HG03521 (cell line): Measurements from ENCODE around the gene TNFRSF4.

ENCODE experiments used
- ATAC-seq: cut with Tn5 transposase; IDR thresholded peaks from one replicate; pipeline ENCODE4 v1.9.1; 2021; ENCODE audit warnings: mild to moderate bottlenecking, moderate library complexity; ENCODE audit not compliant: unreplicated experiment

The TNFRSF4 gene

DNA sequence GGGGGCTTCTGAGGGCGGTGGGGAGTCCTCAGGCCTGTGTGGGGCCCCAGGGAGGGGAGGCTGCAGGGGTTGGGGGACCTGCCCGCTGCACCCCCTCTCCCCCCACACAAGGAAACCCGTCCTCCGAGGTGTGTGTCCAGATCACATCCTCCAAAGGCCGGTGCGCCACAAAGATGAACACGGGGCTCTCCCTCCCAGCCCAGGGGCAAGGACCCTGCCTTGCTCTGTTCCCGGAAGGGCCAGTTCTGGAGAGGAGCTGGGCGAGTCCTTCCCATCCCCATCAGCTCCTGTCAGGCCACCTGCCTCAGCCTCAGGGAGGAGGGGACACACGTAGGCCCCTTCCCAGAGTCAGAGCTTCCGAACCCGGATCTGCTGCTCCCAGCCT, 42.8 kb downstream of the TNFRSF4 start:
- ATAC-seq = no peak

DNA sequence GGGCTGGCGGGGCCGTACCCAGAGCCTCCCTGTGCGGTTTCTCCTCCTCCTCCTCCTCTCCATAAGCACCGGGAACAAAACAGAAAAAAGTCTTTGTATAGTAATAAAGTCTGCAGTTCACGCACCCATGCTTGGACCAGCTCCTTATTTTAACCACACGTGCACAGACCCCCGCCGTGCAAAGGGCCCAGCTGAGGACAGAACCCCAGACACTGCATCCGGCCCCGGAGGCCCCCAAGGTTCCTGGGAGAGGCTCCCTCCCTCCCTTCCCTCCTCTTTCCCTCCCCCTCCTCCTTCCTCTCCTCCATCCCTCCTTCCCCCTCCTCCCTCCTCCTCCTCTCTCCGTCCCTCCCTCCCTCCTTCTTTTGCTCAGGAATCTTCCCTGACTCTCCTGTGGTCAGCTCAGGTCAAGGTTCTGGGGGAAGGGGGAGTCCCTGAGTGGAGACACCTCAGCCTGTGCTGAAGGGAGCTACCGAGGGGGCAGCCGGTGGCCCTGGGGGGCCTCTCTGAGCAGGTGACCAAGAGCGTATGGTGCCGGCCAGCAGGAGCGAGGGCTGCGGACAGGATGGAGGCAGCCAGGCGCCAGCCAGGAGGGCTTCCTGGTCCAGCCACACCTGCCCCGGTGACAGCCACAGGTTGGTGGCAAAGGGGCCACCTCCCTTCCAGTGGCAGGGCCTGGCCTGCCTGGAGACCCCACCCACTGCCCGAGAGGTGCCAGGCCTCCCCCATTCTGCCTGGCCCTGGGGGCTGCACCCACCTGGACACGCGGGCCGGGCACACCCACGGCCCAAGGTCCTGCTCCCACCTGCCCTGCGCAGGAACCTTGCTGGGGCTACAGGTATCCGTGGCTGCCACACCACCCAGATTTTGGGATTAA, 43.5 kb downstream of the TNFRSF4 start:
- ATAC-seq = no peak

DNA sequence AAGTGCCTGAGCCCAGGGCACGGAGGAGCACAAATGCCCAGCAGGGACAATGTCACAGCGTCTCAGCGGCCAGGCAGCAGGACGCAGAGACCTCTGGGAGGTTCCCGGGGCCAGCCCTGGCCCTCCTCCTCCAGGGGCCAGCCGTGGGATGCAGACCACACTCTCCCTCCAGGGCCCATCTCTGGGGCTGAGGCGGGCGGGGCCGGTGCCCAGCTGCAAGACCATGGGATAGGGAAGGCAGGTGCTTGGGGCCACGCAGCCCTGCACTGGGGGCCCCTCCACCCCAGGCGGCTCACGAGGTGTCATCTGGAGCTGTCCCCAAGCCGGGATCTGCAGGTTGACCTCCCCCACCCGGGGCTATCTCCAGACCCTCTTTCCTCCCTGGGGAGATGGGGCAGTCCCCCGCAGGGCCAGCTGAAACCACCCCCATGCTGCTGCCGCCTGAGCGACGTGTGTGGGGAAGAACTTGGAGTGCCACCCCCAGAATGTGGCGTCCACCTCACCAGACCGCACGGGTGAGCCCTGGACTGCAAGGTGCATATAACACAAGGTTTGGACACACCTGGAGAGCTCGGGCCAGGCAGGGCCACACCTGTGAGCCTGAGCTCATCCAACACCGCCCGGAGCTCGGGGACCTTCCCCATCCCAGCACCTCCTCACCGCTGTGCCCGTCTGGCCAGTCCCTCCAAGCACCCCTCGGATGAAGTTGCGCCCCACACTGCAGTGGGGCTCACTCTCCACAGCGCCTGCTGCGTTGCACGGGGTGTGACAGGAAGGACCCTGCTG, 44.3 kb downstream of the TNFRSF4 start:
- no peak for ATAC-seq

DNA sequence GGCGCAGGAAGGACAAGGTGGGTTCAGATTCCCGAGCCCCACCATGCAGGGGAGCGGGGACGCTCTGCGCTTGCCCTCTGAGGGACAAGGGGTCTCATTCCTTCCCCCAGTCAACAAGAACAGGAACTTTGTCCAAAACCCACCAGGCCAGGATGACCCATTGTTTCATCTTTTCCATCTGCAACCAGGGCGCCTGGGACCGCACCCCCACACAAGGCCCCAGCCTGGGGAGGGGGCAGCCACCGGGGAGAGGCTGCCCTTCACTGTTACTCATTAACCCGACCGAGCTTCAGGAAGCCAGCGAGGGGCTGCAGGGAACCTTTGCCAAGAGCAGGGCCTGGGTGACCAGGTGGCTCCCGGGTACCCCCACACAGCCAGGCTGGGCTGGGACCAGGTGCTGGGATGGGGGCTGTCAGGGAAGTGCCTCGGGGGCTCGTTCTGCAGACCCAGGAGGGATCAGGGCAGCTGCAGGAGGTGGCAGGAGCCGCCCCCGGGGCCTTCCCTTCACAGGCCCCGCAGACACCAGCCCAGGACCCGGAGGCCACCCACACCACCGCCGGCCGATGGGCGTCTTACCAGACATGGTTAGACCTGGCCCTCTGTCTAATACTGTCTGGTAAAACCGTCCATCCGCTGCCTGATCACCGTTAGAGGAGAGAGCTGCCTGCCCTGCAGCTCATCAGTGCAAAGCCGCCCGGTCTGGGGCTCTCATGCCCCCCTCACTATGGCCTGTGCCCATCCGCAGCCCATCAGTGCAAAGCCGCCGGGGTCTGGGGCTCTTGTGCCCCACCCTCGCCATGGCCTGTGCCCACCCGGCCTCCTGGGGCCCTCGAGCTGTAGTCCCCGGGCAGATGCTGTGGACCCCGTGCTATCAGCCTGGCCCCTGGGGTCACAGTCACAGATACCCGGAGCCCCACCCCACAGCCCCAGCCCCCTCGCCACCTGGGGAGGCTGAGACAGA, 45.2 kb downstream of the TNFRSF4 start:
- no peak for ATAC-seq

DNA sequence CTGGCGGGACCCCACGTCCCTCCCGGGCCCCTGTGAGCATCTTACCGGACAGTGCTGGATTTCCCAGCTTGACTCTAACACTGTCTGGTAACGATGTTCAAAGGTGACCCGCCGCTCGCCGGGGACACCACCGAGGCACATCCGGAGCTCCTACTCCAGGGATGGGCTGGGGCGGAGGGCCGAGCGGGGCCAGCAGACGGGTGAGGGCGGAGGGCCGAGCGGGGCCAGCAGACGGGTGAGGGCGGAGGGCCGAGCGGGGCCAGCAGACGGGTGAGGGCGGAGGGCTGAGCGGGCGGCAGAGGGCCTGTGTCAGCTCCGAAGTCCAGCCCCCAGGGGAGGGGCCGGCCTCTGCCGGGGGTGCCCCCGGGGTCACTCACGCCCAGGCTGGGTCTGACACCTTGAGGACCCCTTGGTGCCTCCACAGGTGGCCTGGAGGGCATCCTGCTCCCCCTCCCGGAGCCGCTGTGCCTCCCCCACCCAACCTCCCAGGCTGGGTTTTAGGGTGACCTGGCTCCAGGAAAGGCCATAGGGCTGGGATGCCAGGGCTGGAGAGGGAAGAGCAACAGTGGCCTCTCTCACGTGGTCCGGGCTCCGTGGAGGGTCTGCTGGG, 46.0 kb downstream of the TNFRSF4 start:
- ATAC-seq = no peak

DNA sequence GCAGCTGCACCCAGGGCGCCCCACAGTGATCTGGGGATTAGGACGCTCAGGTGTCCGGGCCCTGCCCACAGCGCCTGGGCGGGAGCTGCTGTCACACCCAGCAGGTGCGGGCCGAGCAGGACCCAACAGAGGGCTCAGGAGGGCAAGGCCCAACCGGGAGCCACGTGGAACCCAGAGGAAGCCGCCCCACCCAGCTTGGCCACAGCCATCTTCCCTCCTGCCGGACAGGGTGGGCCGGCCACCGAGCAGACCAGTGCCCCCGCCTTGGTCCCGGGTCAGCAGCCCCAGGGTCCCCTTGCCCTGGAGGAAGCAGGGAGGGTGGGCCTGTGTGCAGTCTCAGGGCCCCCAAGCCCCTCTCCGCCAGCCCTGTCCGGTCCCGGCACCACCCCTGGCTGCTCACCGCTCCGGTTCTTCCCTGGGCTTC, 46.5 kb downstream of the TNFRSF4 start:
- ATAC-seq = no peak

DNA sequence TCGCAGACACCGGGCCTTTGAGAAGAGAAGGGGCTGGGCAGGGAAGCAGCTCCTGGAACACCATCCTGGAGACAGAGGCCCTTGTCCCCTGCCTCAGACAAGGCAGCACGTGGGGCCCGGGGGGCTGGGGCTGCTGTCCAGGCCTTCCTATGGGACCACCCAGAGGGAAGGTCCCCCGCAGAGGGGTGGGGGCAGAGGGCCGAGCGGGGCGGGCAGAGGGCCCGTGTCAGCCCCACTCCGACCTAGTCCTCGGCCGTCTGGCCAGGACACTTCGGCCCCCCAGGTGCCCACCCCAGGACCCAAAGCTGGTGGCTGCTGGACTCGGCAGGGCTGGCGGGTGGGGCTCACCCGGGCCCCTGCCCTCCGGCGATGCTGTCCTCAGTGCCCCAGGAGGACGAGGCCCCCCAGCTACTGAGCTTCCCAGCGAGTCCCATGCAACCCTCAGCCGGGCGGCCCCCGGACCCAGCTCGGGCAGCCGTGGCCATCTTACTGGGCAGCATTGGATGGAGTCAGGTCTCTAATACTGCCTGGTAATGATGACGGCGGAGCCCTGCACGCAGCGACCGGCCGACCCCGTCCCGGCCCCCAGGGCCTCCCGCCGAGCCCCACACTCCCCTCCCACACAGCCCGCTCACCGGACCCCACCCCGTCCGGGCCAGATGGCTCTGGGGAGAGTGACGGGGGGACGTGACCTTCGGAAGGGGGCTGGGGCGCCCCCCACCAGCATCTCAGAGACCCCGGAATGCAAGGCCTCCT, 47.1 kb downstream of the TNFRSF4 start:
- no peak for ATAC-seq

DNA sequence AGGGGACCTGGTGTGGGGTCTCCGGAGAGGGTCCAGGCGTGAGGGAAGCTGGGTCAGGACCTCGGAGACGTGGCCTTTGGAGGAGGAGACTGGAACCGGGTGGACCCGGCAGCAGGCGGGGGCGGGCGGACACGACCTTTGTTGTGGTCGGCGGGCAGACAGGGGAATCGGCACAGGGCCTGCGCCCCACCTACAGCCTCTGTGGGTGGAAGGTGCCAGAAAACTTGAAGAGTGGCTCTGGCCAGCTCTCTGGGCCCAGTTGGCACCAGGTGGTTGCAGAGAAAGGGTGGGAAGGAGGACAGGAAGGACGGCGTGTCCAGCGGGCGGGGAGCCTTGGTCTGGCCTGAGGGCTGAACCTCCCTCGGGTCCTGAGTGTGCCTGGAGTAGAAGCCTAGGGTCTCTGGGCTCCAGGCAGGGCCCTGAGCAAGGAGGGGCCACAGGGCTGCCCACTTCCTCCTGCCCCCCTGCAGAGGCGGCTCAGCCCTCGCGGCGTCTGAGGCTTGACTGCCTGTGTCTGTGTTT, 48.0 kb downstream of the TNFRSF4 start:
- no peak for ATAC-seq

DNA sequence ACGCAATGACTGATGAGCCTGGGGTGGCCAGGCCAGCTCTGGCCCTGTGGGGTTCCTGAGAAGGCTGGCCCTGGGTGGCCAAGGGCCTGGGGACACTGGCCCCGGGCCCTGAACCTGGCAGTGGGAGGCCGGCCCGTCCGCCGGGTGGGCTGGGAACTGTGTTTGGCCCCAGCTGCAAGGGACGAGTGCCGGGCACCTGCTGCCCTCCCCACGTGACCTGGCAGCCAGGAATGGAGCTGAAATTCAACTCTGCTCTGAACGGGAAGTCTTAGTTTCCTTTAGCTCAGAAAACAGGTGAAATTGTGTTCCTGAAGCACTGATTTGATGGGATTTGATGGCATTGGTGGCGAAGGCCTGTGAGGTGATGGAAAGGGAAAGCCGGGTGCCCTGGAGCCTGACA, 48.5 kb downstream of the TNFRSF4 start:
- no peak for ATAC-seq

DNA sequence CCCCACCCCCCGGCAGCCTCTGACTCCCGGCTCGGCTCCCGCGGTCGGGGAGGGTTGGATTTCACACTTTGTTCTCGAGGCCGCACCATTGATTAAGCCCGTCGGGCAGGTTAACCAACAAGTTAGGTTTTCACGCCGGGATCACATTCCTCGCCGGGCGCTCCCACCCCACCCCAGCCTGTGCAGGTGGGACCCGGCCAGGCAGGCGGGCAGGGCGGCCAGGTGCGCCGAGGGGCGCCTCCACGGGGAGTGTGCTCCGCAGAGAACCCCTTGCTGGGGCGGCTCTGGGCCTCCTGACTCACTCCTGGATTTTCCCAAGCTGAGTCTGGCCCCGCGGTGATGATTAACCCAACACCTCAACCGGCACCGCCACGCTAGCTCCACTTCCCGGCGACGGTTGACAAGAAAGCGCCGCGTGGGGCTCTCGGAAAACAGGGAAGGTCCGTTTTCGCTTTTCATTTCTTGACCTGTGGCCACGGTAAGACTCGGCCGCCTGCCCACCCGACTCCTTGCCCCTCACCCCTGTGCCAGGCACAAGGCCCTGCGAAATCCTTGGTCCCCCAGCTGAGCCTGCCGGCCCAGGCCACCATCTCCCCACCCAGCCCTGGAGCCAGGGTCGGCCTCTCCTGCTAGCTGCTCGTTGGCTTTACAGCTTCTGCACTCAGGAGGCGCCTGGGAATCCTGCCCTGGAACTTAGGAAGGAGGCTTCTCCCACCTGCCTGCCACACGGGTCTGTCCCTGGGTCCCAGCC, 49.1 kb downstream of the TNFRSF4 start:
- no peak for ATAC-seq

DNA sequence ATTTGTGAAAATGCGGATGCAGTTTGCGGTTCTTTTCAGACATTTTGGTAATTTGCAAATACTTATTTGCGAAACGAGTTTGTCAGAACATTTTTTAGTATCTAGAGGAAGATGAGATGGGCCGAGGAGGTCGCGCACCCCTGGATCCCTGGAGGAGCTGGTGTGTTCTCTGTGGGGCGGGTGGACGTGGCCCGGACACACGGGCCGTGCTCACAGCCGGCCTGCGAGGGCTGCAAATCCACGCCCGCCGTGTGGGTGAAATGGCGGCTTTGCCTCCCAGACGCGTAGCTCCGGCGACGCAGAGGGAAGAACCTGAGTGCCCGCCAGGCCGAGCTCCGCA, 49.6 kb downstream of the TNFRSF4 start:
- ATAC-seq = no peak

DNA sequence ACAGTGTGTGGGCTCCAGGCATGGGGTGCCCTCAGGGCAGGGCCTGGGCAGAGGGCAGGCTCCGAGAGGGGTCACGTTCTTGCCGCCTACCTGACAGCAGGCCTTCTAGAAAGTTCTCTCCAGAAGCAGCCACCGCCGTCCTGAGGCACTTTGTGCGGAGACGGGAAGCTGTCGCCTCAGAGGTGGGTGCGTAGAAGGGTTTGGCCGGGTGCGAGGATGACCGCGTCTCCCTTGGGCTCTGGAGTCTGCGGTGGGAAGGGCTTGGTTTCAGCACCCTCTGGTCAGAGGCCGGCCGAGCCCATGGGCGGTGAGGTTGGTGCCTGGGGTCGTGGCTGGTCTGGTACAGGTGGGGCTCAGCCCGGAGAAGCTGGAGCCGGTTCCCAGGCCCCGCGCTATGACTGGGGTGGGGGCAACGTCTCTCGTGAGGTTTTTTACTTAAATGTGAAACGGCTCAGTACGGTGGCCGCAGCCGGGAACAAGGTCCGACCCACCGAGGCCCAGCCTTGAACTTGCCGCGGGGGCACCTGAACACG, 50.3 kb downstream of the TNFRSF4 start:
- ATAC-seq = no peak

DNA sequence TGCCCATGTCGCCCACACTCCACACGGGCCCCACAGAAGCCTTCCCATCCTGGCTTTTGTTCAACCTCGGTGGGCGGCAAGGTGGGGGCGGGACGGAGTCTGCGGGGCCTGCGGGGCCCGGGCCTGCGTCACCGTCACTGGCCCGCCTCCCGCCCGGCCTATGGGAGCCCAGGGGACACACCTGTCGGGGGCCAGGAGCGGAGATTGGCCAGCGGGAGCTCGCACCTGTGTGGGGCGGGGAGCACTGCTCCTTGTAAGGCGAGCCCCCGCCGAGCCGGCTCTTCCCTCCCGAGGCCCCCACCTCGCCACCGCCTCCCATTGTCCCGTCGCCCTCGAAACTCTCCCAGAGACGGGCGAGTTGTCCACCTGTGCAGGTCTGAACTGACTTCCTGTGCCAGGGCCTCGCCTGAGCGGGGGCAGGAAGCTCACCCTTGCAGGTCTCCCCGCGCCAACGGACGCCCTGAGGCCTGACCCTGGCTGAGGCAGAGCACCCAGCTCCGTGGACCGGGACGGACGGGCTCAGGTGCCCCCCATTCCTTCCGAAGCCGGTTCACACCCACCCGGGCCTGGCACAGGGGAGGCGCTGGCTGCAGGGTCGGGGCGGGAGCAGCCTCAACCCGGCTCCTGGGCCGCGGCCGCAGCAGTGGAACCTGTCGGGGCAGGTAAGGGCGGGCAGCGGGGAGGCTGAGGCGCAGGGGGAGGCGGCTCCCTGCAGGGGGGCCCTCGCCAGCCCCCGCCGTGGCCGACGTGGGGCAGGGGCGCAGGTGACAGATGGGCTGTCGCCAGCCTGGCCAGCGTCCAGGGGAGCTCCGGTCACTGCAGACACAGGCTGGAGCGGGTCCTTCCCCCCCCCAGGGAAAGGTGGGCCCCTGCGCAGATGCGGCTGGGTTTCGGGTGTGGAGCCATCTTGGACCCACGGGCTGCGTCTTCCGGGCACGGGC, 51.1 kb downstream of the TNFRSF4 start:
- no peak for ATAC-seq

DNA sequence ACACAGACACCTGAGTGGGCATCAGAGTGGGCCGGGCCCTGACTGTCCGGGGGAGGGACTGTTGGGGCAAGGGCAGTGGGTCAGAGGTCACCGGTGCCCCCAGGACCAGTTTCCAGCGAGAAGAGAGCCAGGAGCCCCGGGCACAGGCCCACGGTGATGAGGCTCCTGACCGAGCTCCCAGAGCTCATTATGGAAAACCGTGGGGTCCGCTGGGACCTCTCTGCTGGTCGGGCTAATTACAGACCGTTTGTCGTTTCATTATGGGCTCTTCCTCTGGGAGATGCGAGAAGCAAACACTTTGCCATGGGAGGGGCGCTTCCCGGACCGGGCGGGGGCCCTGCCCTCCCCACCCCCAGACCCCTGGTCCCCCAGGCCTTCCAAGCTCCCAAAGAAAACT, 52.3 kb downstream of the TNFRSF4 start:
- no peak for ATAC-seq
